CD14-positive monocyte (primary cell): Measurements from ENCODE around the gene HS3ST4. TPM values are rescaled to one million over a fixed set of nuclear protein-coding genes. Genes with fewer than 3 reads are reported as not detected.

Source experiments
- DNase-seq, 3 donors: peaks; one replicate each; pipeline ENCODE4 v3.0.0-alpha.2; 2011 to 2022
- H2AFZ ChIP-seq: 2 replicates; pipeline ENCODE4 v1.6.0; 2012; ENCODE audit warnings: mild to moderate bottlenecking, low read depth, low read length, inconsistent platforms; ENCODE audit not compliant: insufficient read depth, poor library complexity, severe bottlenecking
- H3K27ac ChIP-seq, 2 donors: 1 replicate in 1 of 2; 2 replicates in 1 of 2; pipeline ENCODE4 v1.5.1; 2012 to 2013; ENCODE audit warnings: low read length in 2 of 2, control low read depth in 1 of 2, inconsistent platforms in 1 of 2, low read depth in 1 of 2, mild to moderate bottlenecking in 1 of 2
- H3K27me3 ChIP-seq, 2 donors: one replicate each; pipeline versions ENCODE4 v1.6.0 to v1.6.1; 2011 to 2013; ENCODE audit warnings: low read length in 2 of 2; ENCODE audit not compliant: control insufficient read depth in 2 of 2, insufficient read depth in 2 of 2
- H3K36me3 ChIP-seq, 2 donors: replicated peaks in 1 of 2; 1 replicate in 1 of 2; 2 replicates in 1 of 2; pipeline versions ENCODE4 v1.5.1 to v1.6.1; 2012 to 2013; ENCODE audit warnings: low read length in 2 of 2, control low read depth in 1 of 2, inconsistent platforms in 1 of 2, mild to moderate bottlenecking in 1 of 2; ENCODE audit not compliant: insufficient read depth in 2 of 2, control insufficient read depth in 1 of 2
- H3K4me1 ChIP-seq, 2 donors: 1 replicate in 1 of 2; 2 replicates in 1 of 2; pipeline versions ENCODE4 v1.5.1 to v1.6.1; 2012 to 2013; ENCODE audit warnings: low read length in 2 of 2, control low read depth in 1 of 2, inconsistent platforms in 1 of 2, mild to moderate bottlenecking in 1 of 2, moderate library complexity in 1 of 2; ENCODE audit not compliant: insufficient read depth in 2 of 2, control insufficient read depth in 1 of 2
- H3K4me2 ChIP-seq: replicated peaks from 2 replicates; pipeline ENCODE3; 2012; ENCODE audit warnings: low read length, moderate library complexity, mild to moderate bottlenecking; ENCODE audit not compliant: poor library complexity, severe bottlenecking; ENCODE audit errors: extremely low read depth
- H3K4me3 ChIP-seq, 3 experiments: fragments of 200-600 bp in 1 of 3; sonication (generic) in 1 of 3; replicated peaks in 1 of 3; 1 replicate in 2 of 3; 2 replicates in 1 of 3; pipeline ENCODE4 v1.5.1; 2011 to 2013; ENCODE audit warnings: low read length in 3 of 3, mild to moderate bottlenecking in 3 of 3, control low read depth in 2 of 3, low read depth in 2 of 3, inconsistent platforms in 1 of 3, moderate library complexity in 1 of 3
- H3K79me2 ChIP-seq: 2 replicates; pipeline ENCODE4 v1.6.0; 2012; ENCODE audit warnings: mild to moderate bottlenecking, control low read depth, inconsistent platforms, low read length, moderate library complexity; ENCODE audit not compliant: insufficient read depth
- H3K9ac ChIP-seq: 2 replicates; pipeline ENCODE4 v1.6.0; 2017; ENCODE audit warnings: low read length, mild to moderate bottlenecking; ENCODE audit not compliant: insufficient read depth, poor library complexity, severe bottlenecking
- H3K9me3 ChIP-seq, 2 donors: replicated peaks in 1 of 2; 1 replicate in 1 of 2; 2 replicates in 1 of 2; pipeline versions ENCODE4 v1.5.1 to v1.6.1; 2012 to 2013; ENCODE audit warnings: low read length in 2 of 2, control low read depth in 1 of 2; ENCODE audit not compliant: control insufficient read depth in 1 of 2, insufficient read depth in 1 of 2
- H4K20me1 ChIP-seq: 2 replicates; pipeline ENCODE4 v1.6.0; 2012; ENCODE audit warnings: mild to moderate bottlenecking, low read length, control low read depth, moderate library complexity; ENCODE audit not compliant: insufficient read depth
- H3K27ac Mint-ChIP-seq, 7 donors: one replicate each; pipeline ENCODE4 v1.8.0; 2020; ENCODE audit warnings: mild to moderate bottlenecking in 7 of 7, mixed read lengths in 7 of 7, moderate library complexity in 6 of 7, inconsistent platforms in 2 of 7
- H3K27me3 Mint-ChIP-seq, 3 donors: one replicate each; pipeline ENCODE4 v1.8.0; 2021 to 2022; ENCODE audit warnings: low read depth in 3 of 3, mild to moderate bottlenecking in 3 of 3, mixed read lengths in 3 of 3, moderate library complexity in 3 of 3, inconsistent platforms in 1 of 3
- H3K36me3 Mint-ChIP-seq, 2 donors: one replicate each; pipeline ENCODE4 v1.8.0; 2020; ENCODE audit warnings: mixed read lengths in 2 of 2, inconsistent platforms in 1 of 2, mild to moderate bottlenecking in 1 of 2
- H3K4me1 Mint-ChIP-seq: one replicate; pipeline ENCODE4 v1.8.0; 2020; ENCODE audit warnings: mild to moderate bottlenecking, mixed read lengths
- H3K4me3 Mint-ChIP-seq, 2 donors: one replicate each; pipeline ENCODE4 v1.8.0; 2020; ENCODE audit warnings: mild to moderate bottlenecking in 2 of 2, mixed read lengths in 2 of 2, moderate library complexity in 1 of 2
- H3K9me3 Mint-ChIP-seq, 7 donors: one replicate each; pipeline ENCODE4 v1.8.0; 2020 to 2022; ENCODE audit warnings: mixed read lengths in 7 of 7, mild to moderate bottlenecking in 6 of 7, moderate library complexity in 6 of 7, inconsistent platforms in 2 of 7
- WGBS: methylation state at CpG from one replicate; pipeline ENCODE4 v1.1.5; 2013; ENCODE audit warnings: missing lambda C conversion rate; ENCODE audit not compliant: insufficient coverage; 5-methylcytosine and 5-hydroxymethylcytosine counted together
- intact Hi-C, 2 donors: fragments of 100-400 bp; cut with micrococcal nuclease; formaldehyde crosslinking; loops; one replicate each; pipeline versions ENCODE4 v1.15.0 to v1.15.1; 2023
- polyA plus RNA-seq, 3 donors: library from polyadenylated mRNA; depleted of rRNA in 1 of 3; unstranded in 2 of 3; stranded (reverse) in 1 of 3; fragments of 300-500 nt in 2 of 3; fragments of >200 nt in 1 of 3; fragmentation: Illumina TruSeq in 2 of 3; gene quantifications; 1 replicate in 2 of 3; 2 replicates in 1 of 3; pipeline ENCODE4 v1.2.3, GENCODE V29; 2012 to 2021
- TF ChIP-seq, protein P1 (sequence below): fragments of 200-600 bp; IDR thresholded peaks from one replicate; pipeline ENCODE4 v1.8.0; 2022; ENCODE audit warnings: antibody characterized with exemption, mild to moderate bottlenecking

The HS3ST4 gene
- polyA plus RNA-seq, 3 donors, result not detected

DNA sequence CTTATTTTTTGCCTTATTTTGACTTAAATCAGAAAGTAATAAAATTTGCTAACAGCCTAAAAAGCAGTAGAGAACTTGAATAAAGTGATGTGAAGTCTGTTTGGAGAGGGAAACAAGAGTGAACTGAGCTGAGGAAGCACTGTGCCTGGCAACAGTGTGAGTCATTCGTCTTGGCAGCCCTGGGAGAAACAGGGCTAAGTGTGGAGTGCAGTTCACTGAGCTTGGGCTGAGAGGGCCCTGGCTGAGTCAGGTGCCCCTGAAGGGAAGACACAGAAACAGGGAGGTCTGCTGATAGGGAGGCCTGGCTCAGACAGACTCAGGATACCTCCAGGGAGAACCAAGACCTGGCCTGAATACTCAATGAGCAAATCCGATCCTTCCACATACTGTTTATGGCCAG lies 132.1 kb downstream of the HS3ST4 start:
- H3K27me3 Mint-ChIP-seq, result peaks cover 0 to 3% (median 0%) of the 10 kb centered on the region in 3 donors
- Histone ChIP-seq H2AFZ (no peak overlapping the region), H3K27me3 (no peaks in the 10 kb centered on the region), H3K4me3 (no peak overlapping the region), H3K79me2 (no peaks in the 10 kb centered on the region), H4K20me1 (no peaks in the 10 kb centered on the region), H3K9ac (no peak overlapping the region), H3K4me1 (no peaks in the 10 kb centered on the region), H3K4me2 (no peak overlapping the region), H3K36me3 (no peaks in the 10 kb centered on the region), H3K27ac (no peak overlapping the region), H3K9me3 (no peaks in the 10 kb centered on the region)
- H3K4me1 Mint-ChIP-seq, result no peaks in the 10 kb centered on the region
- no peak overlapping the region for H3K27ac Mint-ChIP-seq
- no peak overlapping the region for H3K4me3 Mint-ChIP-seq
- TF ChIP-seq, protein P1, sequence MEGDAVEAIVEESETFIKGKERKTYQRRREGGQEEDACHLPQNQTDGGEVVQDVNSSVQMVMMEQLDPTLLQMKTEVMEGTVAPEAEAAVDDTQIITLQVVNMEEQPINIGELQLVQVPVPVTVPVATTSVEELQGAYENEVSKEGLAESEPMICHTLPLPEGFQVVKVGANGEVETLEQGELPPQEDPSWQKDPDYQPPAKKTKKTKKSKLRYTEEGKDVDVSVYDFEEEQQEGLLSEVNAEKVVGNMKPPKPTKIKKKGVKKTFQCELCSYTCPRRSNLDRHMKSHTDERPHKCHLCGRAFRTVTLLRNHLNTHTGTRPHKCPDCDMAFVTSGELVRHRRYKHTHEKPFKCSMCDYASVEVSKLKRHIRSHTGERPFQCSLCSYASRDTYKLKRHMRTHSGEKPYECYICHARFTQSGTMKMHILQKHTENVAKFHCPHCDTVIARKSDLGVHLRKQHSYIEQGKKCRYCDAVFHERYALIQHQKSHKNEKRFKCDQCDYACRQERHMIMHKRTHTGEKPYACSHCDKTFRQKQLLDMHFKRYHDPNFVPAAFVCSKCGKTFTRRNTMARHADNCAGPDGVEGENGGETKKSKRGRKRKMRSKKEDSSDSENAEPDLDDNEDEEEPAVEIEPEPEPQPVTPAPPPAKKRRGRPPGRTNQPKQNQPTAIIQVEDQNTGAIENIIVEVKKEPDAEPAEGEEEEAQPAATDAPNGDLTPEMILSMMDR, result no peak
- peaks cover 0 to 8% (median 0%) of the 10 kb centered on the region in 7 donors for H3K9me3 Mint-ChIP-seq
- WGBS, result 75% methylated on average over 2 of the region's 2 CpGs
- no peaks in the 10 kb centered on the region for H3K36me3 Mint-ChIP-seq
- intact Hi-C loops, result no loop called here
- no peak for DNase-seq

DNA sequence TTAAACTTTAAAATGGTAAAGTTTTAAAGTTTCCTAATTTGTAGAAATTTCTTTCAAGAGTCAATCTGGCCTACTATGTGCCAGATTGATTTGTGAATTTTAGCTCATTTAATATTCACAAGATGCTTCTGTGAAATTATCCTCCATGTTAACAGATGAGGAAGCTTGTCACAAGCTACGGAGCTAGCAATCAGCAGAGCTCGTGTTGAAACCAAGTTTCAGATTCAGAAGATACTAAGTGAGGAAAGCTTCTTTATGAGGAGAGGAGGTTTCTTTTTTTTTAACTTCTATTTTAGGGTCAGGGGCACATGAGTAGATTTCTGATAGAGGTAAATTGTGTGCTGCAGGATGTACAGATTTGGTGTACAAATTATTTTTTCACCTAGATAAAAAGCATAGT lies 135.9 kb downstream of the HS3ST4 start:
- H3K4me1 Mint-ChIP-seq, result no peaks in the 10 kb centered on the region
- no peak for DNase-seq
- Histone ChIP-seq H2AFZ (no peak overlapping the region), H3K79me2 (no peaks in the 10 kb centered on the region), H3K36me3 (no peaks in the 10 kb centered on the region), H3K9ac (no peak overlapping the region), H3K4me2 (no peak overlapping the region), H3K9me3 (no peaks in the 10 kb centered on the region), H3K27me3 (no peaks in the 10 kb centered on the region), H3K27ac (no peak overlapping the region), H3K4me1 (no peaks in the 10 kb centered on the region), H3K4me3 (no peak overlapping the region), H4K20me1 (no peaks in the 10 kb centered on the region)
- peaks cover 0 to 4% (median 0%) of the 10 kb centered on the region in 3 donors for H3K27me3 Mint-ChIP-seq
- no peaks in the 10 kb centered on the region for H3K36me3 Mint-ChIP-seq
- no CpG with 5 or more reads among the region's 2 CpGs for WGBS
- TF ChIP-seq, protein P1, result no peak
- H3K4me3 Mint-ChIP-seq, result no peak overlapping the region
- intact Hi-C loops, result no loop called here
- H3K27ac Mint-ChIP-seq, result no peak overlapping the region
- peaks cover 0 to 6% (median 0%) of the 10 kb centered on the region in 7 donors for H3K9me3 Mint-ChIP-seq
